GM19025 (cell line): ENCODE results near the gene GIT2.
"Not testable (repeated sequence)": the region's sequence is repeated elsewhere in the genome, so short reads cannot be mapped to it uniquely, and the experiment has no call there.

ENCODE experiments used
- ATAC-seq: cut with Tn5 transposase; IDR thresholded peaks from one replicate; pipeline ENCODE4 v1.9.1; 2021; ENCODE audit warnings: mild to moderate bottlenecking, low read depth, moderate library complexity; ENCODE audit not compliant: unreplicated experiment

Gene GIT2

DNA sequence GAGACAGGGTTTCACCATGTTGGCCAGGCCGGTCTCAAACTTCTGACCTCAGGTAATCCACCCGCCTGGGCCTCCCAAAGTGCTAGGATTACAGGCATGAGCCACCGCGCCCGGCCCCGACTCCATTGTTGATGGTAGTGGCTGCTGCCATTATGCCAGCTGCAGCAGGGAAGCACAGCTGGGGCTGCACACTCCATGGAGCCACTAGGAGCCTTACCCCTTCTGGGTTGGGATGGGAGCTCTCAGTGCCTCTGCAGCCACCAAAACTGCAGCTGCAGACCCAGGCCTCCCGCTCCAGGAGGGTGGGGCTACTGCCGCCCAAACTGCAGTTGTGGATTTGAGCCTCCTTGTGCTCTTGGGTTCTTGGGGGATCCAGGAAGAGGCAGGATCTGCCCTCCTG is 70.2 kb downstream of the GIT2 start:
- no peak for ATAC-seq

DNA sequence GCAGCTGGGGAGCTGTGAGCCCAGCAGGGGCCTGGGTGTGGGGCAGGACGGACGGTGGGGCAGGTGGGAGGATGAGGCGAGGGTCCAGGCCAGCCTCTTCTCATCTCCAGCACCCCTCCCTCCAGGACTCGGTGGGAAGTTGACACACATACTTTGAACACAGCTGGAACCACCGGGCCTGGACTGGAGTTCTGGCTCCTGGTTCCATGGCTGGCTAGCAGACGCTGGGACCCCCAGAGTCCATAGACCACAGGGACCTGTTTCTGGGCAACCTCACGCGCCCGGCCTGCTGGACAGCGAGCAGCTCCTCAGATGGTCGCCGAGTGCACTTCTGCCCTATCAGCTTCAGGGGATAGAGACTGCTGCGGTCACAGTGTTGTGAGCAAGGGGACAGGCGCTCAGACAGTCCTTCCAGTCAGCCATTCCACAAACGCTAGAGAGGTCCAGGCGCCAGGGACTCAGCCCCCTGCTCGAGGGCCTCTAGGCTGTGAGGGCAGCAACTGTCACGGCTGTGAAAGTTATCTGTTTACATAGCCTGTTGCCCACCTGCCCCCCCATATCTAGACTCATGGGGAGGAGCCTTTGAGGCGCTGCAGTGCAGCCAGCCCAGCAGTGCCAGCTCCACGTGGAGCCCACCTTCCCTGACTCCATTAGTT is 70.9 kb downstream of the GIT2 start:
- ATAC-seq: no peak

DNA sequence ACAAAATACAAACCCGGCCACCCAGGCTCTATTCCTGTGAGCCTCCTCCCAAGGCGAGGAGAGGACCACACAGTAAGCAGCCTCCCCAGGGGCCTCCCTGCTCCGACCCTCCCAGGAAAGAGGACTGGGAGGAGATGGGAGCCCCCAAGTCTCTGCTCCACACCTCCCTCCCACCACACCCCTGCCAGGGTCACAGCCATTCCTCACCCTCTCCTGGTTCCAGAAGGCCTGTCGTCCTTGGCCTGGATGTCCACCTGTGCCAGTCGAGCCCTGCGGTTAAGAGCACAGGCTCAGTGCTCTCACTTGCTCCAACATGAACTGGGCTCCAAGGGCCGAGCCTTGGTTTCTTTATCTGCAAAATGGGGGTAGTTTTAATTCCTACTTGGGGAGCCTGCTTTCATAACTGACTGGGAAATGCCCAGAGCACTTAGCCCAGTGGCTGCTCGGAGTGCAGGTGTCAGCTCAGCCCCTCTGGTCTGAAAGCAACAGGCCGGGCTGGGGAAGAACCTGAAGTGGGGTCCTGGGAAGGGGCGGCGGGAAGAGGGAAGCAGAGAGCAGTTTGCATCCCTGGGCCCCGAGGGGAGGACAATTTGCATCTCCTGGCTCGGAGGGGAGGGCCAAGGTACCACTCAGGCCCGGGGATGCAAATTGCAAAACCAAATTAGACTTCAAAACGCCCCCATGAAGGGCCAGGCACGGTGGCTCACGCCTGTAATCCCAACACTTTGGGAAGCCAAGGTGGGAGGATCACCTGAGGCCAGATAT is 72.5 kb downstream of the GIT2 start:
- ATAC-seq: no peak

GRCh38 chr12:109923038-109923437 is 73.1 kb downstream of the GIT2 start:
- ATAC-seq: no peak

- no peak for ATAC-seq
Observed at GRCh38 chr12:109921982-109922381, 74.2 kb downstream of the GIT2 start.

DNA sequence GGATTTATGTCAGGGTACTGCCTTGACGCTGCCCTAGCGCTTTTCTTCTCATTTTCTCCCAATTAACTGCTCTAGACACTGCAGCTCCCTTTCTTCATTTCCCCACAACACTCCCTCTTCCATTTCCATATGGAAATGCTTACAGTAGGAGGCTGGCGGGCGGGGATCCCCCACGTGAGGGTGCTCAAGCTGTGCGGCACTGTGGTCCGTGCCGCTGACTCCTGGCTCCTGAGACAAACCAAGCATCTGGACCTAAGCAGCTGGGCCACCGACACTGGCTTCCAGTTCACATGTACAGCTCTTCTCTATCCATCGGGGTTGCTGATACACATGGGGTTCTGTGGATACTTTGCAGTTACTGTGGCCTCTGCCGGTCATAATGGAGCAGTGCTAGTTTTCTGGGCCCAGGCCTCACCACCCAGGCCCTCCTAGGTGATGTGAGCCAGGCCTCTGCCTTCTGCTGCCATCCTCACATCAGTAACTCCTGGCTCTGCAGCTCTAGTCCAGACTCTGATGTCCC is 75.8 kb downstream of the GIT2 start:
- no peak for ATAC-seq

DNA sequence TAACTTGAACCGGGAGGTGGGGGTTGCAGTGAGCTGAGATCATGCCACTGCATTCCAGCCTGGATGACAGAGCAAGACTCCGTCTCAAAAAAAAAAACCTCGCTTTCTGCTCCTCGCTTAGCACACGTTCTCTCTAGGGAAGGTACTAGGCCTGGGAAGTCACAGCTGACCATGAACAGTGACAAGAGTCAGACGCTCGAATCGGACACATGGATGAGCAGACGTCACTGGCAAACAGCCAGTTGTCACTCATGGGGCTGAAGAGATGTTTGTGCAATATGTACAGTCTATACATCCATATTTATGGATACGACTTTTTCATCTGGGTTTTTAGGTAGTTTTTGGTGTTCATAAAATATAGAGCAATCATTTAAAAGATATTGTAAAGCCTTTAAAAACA is 76.7 kb downstream of the GIT2 start:
- ATAC-seq: no peak

GRCh38 chr12:109916045-109916444 is 80.1 kb downstream of the GIT2 start:
- ATAC-seq: no peak

GRCh38 chr12:109915171-109916040 is 80.8 kb downstream of the GIT2 start:
- ATAC-seq: no peak

GRCh38 chr12:109914461-109914860 is 81.7 kb downstream of the GIT2 start:
- no peak for ATAC-seq

DNA sequence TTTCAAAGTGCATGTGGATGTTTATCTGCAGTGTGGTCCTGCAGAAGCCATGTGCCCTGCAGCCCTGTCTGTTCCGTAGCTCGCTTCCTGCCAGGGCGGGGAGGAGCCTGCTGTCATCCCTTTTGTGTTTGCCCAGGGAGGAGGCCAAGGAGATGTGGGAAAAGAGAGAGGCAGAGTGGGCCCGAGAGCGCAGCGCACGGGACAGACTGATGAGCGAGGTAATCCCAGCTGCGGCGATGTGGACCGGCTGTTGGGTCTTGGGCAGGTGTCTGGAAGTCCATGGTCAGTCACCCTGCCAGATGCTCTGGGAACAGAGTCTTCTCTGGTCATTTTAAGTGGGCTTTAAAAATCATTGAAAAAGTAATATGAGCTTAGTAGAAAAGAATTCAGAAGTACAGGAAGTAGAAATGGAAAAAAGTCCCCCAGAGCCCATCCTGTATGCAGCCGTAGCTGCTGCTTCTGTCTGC is 83.3 kb downstream of the GIT2 start:
- ATAC-seq: no peak

- ATAC-seq: no peak
Observed at GRCh38 chr12:109910969-109911348, 85.2 kb downstream of the GIT2 start.

DNA sequence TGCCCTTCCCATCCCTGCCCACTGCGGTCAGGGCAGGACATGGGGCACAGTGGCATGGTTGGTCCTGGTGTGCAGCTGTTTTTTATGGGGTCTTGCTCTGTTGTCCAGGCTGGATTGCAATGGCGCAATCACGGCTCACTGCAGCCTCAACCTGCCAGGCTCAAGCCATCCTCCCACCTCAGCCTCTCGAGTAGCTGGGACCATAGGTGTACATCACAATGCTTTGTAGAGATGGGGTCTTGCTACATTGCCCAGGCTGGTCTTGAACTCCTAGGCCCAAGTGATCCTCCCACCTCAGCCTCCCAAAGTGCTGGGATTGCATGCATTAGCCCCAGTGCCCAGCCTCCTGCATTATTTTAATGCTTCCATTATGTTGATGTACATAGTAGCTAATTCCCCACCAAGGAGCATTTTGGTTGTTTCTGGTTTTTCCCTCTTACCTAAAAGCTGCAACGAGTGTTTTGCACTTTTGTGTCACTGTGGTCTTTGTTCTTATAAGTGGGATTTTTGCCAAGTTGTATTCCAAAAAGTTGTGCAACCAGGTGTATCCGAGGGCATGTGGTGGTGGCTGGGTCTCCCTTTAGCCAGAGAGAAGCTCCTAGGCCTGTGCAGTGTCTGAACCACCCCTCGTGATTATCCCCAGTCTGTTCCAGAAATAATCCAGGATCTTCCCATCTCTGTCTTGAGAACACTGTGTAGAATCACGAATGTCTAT is 85.8 kb downstream of the GIT2 start:
- no peak for ATAC-seq

GRCh38 chr12:109905301-109905700 is 90.9 kb downstream of the GIT2 start:
- ATAC-seq: no peak

- ATAC-seq: no peak
Observed at GRCh38 chr12:109902891-109903418, 93.2 kb downstream of the GIT2 start.

DNA sequence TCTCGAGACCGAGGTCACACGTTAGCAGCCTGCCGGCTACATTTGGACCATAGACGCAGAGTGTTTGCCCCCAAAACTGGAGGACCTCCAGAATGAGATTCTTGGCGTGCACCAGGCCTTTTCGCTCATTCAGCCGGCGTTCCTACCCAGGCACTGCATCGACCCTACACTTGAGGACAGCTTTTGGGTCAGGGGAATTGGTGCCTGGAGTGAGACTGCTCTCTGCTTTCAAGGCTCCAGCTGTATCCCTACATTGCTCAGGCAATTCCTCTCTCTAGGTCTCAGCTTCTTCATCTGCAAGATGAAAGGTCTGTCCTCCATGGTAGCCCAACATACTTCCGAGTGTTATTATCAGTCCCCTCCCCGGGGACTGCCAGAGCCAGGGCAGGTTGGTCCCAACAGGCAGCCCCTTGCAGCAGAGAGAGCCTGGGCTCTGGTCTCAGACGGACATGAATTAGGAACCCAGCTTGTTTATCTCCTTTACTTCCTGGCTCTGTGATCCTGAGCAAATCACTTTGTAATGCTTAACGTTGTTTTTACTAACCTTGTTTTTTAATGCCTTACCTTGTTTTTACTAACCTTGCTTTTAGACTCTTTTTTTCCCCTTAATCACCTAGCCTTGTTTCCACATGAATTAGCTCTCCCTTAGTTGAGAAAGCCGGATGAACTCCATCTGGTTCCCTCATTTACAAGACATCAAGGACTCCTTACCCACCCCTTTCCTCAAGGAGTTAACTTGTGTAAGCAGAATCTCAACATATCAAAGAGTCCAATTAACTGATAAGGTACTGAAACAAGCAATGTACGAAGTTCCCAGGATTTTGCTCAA is 95.2 kb downstream of the GIT2 start:
- no peak for ATAC-seq

DNA sequence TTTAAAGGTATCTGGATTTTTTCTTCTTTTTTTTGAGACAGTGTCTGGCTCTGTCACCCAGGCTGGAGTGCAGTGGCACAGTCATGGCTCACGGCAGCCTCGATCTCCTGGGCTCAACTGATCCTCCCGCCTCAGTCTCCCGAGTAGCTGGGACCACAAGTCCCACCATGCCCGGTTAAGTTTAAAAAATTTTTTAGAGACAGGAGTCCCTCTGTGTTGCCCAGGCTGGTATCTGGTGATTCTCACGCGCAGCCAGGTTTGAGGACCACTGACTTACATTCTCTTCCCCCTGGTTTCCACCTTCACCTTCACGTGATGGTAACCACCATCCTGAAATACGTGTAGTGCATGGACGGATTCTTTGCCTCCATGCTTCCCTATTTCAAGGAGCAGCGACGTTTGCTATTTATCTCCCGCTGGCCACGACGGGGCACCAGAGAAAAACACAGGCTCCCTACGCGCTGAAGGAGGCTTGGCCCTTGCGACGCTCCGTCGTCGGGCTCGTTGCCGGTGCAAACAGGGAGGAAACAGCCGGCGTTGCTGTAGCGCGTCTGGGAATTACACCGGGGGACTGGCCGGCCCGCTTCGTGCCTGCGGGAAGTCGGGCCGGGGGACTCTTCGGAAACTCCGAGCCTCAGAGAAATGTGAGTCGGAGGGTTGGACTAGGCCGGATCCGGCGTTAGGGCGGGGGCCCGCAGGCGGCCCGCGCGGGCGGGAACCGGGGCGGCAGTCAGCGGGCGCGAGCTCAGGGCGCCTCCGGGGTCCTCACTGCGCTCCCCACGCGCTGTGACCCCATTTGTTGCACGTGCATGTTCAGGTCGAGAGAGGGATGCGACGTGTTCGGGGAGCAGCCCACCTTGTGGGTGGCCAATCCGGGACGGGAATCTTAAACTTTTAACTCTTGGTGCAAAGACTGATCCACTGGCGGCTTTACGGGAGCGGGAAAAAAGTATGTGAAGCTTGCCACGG is 96.1 kb downstream of the GIT2 start, which contains the start of gene TCHP:
Gene TCHP, plus strand, starts transcription at position 492 of the 969 bp plus-strand sequence. CDS start 2,753 bp downstream, outside the sequence.
- peak; percentile 73 for ATAC-seq

- not testable (repeated sequence) for ATAC-seq
Observed at GRCh38 chr12:109899345-109899744, 96.8 kb downstream of the GIT2 start.
